Right renal pelvis (tissue), 4 donors: ENCODE data around the gene TMEM238. TPM values are rescaled to one million over a fixed set of nuclear protein-coding genes. Genes with fewer than 3 reads are reported as not detected.

Experiments used
- DNase-seq, 4 donors: peaks; one replicate each; pipeline ENCODE4 v3.0.0-alpha.2; 2013; ENCODE audit warnings: low read depth in 4 of 4, low spot score in 3 of 4, missing footprints in 1 of 4
- polyA plus RNA-seq, 4 donors: library from polyadenylated mRNA; unstranded; fragments of 120-200 nt; gene quantifications; one replicate each; pipeline ENCODE4 v1.2.1, GENCODE V29; 2013; ENCODE audit not compliant: insufficient read length in 4 of 4

Gene TMEM238
- polyA plus RNA-seq, 4 donors, result 0.22 to 1.6 (median 0.62) TPM

DNA sequence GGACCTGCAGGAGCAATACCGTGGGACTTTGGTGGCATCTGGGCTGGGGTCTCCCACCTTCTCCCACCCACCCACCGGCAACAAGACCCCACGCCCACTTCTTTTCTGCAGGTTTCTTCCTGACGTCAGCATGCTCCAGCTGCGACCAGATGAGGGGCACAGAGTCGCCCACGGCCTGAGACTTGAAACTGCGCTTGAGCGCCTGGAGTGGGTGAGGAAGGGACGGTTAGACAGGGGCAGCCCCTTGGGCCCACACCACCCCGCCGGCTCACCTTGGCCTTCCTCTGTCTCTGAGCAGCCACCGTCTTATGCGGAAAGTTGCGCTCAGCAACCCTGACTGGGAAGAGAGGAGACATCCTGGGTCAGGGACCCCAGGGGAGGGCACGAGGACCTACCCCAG lies 23.2 kb downstream of the TMEM238 start:
- no peak for DNase-seq

GRCh38 chr19:55358943-55359908 lies 24.9 kb downstream of the TMEM238 start:
- DNase-seq, result no peak

GRCh38 chr19:55358493-55358892 lies 25.6 kb downstream of the TMEM238 start:
- DNase-seq, result no peak

DNA sequence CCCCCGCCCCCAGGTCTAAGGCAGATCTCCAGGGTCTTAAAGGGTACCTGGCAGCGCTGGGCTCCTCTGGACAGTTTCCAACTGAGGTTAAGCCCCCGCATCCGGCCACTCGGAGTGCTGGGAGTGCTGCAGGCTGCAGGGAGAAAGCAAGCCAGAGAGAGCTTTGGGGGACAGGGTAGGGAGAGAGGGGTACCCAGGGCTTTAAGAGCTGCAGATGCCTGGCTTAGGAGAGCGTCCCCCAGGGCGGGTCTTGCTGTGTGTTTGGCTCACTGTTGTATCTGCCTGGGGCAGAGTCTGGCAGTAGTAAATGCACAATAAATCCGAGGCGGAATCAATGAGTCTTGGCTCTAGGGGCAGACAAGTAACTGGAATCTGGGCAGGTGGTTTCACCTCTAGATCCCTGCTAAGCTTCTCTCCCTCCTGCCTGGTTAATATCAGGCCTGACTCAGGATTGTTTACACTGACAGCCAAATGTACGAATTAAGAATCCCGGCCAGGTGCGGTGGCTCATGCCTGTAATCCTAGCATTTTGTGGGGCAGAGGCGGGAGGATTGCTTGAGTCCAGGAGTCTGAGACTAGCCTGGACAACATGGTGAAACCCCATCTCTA lies 28.8 kb downstream of the TMEM238 start:
- no peak for DNase-seq

DNA sequence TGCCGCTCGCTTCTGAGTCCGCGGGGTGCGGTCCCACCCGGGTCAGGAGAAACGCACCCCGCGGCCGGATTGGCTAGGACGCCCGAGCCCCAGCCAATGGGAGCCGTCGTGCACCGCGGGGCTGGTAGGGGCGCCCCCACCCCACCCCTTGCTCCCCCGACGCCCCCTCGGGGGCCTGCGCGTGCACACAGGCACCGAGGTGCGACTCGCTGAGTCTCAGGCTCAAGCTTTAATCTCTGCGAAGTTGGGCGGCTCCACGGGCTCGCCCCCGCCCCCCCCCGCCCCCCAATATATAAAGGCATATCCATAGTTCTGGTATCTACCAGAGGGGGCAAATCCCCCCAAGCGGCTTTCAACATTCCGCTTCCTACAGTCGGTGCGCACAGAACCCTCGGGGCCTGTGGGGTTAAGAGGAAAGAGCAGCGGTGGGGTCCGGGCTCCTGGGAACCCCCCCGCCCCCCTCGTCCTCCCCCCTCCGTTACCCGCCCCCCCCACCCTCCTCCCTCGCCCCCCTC lies 29.3 kb downstream of the TMEM238 start, which contains the start of gene COX6B2:
Gene COX6B2 (minus strand): TSS at position 22 of the 515 bp plus-strand sequence. CDS start 198 bp downstream, outside the sequence.
- no peak for DNase-seq

DNA sequence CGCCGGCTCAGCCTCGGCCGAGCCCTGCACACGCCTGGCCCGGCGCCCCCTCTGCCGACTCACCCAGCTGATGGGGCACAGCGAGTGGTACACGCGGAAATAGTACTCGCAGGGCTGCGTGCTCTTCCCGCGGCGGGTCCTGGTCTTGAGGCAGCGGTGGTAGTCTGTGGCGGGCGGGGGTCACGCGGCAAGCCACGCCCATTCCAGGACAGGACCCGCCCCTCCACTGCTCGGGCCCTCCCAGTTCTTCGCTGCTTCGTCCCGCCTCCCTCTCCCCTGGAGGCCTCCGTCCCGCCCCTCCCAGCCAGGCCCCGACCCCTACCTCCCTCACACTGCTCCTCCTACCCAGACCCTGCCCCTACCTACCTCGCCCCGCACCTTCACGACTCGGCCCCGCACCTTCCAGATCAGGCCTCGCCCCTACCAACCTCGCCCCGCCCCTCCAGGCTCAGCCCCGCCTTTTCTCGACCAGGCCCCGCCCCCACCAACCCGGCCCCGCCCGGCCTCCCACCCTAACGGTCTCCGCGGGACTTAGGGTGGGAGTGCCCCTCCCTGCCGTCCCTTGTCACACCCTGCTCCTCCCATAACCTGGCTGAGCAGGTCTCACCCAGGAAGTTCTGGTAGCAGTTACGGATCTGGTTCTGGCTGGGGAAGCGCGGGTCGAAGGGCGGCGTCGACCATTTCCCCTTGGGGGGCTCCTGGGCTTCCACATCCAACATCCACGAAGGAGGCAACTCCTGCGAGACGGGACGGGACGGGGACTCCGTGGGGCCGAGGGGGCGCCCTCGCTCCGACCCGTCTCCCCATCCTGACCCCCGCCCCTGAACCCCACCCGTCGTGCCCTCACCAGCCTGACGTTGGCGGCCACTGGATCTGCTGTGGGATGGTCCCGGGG lies 30.0 kb downstream of the TMEM238 start:
- DNase-seq, result no peak

- no peak for DNase-seq
Measured at GRCh38 chr19:55353356-55353802, 30.7 kb downstream of the TMEM238 start.

DNA sequence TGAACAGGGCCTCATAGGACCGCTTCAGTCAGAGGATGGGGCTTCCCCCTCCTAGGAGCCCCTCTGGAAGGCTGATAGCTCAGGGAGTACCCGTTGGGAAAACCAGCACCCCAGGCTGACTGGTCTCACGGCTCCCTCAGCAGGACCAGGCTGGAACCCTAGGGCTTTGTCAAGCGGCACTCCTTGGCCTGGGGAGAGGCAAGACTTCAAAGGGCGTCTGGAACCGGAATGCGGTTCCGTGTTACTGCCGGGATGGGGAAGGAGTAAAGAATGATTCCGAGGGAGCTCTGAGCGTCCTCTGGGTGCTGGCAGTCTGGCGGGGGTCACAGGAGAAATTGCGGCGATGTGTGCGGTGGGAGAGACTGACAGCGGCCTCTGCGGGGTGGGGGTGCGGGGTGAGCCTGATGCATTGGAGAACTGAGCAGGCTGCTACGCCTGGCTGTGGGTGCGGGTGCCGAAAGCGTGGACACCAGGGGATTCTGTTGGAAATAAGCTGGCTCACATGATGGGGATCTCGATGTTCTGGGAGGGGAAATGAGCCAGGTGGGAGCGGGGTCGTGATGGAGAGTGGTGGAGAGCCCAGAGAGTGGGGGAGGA lies 31.4 kb downstream of the TMEM238 start:
- DNase-seq, result no peak

DNA sequence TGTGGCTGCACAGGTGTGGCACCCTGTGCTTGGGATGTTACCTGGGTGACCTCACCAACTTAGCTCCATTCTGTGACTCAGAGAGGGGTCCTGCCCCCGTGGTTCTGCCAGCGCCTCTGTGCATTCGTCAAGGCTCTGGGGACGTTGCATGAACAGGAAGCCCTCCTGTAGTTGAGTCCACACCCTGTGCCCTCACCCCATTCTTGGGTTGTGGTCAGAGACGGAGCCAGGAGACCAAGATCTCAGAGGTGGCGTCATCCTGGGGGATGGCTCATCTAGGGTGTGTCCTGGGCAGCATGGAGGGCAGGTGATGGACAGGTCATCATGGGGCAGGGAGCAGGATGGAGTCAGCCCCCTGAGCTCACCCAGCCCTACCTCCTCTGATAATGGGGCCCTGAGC lies 32.1 kb downstream of the TMEM238 start:
- DNase-seq, result no peak

- DNase-seq, result no peak
Measured at GRCh38 chr19:55350620-55351315, 33.3 kb downstream of the TMEM238 start.

GRCh38 chr19:55348317-55349034 lies 35.6 kb downstream of the TMEM238 start:
- DNase-seq, result no peak

- DNase-seq, result no peak
Measured at GRCh38 chr19:55347442-55348009, 36.6 kb downstream of the TMEM238 start.

GRCh38 chr19:55346725-55347441 lies 37.2 kb downstream of the TMEM238 start:
- no peak for DNase-seq

DNA sequence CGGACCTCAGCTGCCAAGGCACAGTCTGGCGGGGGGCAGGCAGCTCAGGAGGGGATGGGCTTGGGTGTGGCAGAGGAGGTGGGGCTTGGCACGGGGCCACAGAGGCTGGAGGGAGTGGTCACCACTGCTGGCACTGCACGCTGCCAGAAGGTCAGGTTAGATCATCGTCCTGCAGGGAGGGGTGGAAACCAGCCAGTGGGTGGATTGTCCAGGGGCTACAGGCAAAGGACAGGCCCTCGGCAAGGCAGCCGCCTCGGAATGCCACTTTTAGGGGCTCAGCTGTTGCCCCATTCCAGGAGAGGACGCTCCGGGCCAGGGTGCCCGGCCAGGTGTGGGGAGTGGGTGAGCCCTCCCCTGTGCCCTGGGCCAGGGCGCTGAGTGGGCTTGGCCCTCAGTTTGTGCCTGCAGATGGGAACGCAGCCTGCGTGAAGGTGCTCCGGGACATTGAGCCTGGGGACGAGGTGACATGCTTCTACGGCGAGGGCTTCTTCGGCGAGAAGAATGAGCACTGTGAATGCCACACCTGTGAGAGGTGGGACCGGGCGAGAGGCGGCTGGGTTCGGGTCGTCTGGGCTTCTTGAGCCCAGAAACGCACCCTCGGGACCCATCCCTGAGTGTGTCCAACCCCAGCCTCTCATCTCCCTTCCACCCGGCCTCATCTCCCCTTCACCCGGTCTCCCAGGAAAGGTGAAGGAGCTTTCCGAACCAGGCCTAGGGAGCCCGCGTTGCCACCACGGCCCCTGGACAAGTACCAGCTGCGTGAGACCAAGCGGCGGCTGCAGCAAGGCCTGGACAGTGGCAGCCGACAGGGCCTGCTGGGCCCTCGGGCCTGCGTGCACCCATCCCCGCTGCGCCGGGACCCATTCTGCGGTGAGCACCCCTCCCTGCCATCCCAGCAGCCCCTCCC lies 38.0 kb downstream of the TMEM238 start:
- no peak for DNase-seq

DNA sequence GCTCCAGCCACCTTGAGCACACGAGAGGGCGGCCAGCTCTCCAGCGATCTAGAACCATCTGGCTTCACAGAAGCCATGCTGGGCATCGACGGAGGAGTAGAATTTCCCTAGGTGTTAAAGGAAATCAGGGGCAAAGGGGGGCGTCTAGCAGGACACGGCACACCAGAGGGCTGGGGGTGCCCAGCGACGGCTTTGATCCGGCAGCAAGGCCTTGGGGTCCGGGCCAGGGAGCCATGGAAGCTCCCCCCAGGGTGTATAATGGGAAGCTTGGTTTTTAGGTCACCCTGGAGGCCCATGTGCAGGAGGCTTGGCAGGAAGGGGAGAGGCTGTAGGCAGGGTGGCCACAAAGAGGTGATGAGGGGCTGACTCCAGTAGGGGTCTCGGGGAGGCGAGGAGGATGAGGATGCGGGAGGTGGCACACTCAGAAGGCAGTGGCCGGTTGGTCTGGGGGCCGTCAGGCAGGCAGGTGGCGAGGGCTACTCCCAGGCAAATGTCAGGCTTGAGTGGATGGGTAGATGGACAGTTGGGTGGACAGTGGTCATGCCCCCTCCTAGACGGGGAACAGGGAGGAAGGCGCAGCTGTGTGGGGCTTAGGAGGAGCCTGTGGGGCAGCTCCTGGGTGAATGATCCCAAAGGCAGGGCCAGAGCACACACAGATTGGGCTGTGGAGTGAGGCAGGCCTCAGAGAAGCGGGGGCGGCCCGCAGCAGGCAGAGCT lies 38.8 kb downstream of the TMEM238 start:
- no peak for DNase-seq

- DNase-seq, result no peak
Measured at GRCh38 chr19:55344444-55344843, 39.6 kb downstream of the TMEM238 start.
